GM12873 (cell line): Measurements from ENCODE around the gene C1orf159.

ENCODE experiments used
- TF ChIP-seq, protein P1 (sequence below): IDR thresholded peaks from 2 replicates; pipeline ENCODE4 v1.5.1; 2012; ENCODE audit warnings: low read depth, mild to moderate bottlenecking, moderate library complexity, low read length, control low read depth; ENCODE audit not compliant: insufficient read depth; ENCODE audit errors: missing control alignments

The C1orf159 gene

DNA sequence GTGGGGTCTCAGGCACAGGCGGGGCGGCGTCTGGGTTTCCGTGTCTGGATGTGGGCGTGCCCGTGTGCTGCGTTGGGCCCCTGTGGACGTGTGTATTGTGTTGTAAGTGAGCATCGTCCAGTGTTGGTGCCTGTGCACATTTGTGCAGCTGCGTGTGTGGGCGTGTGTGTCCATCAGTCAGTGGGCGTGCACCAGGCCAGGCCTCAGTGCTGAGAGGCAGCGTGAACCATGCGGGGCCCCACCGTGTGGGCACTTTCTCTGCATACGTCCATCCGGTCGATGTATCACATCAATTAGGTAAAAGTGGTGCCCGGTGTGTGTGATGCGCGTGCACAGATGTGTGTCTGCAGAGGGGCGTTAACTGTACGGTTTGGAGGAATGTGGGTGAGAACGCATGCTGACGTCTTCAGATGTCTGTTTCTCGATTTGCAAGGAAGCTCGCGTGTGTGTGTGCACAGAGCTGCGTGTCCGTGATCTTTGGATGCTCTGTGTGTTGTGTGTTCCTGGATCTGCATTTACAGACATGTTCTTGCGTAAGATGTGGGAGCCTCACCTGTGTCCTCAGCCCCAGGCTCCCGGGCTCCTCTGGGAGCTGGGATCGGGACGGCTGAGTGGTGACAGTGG is 71.3 kb downstream of the C1orf159 start:
- TF ChIP-seq, protein P1, sequence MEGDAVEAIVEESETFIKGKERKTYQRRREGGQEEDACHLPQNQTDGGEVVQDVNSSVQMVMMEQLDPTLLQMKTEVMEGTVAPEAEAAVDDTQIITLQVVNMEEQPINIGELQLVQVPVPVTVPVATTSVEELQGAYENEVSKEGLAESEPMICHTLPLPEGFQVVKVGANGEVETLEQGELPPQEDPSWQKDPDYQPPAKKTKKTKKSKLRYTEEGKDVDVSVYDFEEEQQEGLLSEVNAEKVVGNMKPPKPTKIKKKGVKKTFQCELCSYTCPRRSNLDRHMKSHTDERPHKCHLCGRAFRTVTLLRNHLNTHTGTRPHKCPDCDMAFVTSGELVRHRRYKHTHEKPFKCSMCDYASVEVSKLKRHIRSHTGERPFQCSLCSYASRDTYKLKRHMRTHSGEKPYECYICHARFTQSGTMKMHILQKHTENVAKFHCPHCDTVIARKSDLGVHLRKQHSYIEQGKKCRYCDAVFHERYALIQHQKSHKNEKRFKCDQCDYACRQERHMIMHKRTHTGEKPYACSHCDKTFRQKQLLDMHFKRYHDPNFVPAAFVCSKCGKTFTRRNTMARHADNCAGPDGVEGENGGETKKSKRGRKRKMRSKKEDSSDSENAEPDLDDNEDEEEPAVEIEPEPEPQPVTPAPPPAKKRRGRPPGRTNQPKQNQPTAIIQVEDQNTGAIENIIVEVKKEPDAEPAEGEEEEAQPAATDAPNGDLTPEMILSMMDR, result no peak

DNA sequence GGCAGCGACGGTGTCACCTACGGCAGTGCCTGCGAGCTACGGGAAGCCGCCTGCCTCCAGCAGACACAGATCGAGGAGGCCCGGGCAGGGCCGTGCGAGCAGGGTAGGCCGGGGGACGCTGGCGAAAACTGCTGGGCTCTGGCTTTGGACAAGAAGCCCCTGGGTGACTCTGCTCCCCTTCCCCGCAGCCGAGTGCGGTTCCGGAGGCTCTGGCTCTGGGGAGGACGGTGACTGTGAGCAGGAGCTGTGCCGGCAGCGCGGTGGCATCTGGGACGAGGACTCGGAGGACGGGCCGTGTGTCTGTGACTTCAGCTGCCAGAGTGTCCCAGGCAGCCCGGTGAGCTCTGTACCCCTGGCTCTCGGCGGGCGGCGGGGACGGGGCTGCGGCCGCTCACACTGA is 72.0 kb downstream of the C1orf159 start:
- TF ChIP-seq, protein P1, result no peak

DNA sequence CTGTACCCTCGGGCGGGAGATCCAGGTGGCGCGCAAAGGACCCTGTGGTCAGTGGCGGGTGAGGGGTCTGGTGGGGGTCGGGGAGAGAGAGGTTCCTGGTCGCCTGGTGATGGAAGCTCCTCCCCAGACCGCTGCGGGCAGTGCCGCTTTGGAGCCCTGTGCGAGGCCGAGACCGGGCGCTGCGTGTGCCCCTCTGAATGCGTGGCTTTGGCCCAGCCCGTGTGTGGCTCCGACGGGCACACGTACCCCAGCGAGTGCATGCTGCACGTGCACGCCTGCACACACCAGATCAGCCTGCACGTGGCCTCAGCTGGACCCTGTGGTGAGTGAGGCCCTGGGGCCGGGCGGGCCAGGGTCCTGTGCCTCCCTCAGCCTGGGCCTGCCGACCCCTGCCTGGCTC is 72.5 kb downstream of the C1orf159 start:
- TF ChIP-seq, protein P1, result no peak

DNA sequence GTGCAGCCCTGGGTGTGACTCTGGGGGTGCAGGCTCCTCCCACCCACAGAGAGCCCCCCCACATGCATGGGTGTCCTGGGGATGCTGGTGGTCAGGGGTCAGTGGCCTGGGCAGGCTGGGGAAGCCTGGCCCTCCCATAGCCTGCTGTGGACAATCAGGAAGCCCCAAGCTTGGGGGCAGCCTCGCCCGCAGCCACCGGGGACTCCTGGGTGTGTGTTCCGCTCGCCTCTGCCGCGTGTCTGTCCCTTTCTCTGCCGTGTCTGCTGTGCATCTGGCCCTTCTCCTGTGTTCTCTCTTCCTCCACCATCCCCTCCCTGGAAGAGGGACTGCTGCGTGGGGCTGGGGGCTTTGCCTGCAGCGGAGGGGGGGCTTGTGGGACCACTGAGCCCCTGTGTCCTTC is 73.1 kb downstream of the C1orf159 start:
- TF ChIP-seq, protein P1, result no peak

DNA sequence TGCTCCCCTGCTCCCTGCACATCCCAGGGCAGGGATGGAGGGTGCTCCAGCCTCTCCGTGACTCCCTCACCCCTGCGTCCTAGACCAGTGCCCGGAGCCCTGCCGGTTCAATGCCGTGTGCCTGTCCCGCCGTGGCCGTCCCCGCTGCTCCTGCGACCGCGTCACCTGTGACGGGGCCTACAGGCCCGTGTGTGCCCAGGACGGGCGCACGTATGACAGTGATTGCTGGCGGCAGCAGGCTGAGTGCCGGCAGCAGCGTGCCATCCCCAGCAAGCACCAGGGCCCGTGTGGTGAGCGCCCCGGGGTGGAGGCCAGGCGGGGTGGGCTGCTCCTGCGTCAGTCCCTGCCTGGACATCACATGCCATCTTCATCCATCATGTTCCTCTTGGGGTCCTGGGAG is 74.0 kb downstream of the C1orf159 start:
- TF ChIP-seq, protein P1, result no peak

DNA sequence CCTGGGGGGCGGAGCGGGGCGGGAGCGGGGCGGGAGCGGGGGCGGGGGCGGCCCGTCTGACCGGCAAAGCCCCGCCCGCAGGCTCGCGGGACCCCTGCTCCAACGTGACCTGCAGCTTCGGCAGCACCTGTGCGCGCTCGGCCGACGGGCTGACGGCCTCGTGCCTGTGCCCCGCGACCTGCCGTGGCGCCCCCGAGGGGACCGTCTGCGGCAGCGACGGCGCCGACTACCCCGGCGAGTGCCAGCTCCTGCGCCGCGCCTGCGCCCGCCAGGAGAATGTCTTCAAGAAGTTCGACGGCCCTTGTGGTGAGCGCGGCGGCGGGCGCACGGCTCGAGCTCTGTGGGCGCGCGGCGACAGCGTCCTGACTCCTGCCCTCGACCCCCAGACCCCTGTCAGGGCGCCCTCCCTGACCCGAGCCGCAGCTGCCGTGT is 74.8 kb downstream of the C1orf159 start:
- TF ChIP-seq, protein P1, result no peak

DNA sequence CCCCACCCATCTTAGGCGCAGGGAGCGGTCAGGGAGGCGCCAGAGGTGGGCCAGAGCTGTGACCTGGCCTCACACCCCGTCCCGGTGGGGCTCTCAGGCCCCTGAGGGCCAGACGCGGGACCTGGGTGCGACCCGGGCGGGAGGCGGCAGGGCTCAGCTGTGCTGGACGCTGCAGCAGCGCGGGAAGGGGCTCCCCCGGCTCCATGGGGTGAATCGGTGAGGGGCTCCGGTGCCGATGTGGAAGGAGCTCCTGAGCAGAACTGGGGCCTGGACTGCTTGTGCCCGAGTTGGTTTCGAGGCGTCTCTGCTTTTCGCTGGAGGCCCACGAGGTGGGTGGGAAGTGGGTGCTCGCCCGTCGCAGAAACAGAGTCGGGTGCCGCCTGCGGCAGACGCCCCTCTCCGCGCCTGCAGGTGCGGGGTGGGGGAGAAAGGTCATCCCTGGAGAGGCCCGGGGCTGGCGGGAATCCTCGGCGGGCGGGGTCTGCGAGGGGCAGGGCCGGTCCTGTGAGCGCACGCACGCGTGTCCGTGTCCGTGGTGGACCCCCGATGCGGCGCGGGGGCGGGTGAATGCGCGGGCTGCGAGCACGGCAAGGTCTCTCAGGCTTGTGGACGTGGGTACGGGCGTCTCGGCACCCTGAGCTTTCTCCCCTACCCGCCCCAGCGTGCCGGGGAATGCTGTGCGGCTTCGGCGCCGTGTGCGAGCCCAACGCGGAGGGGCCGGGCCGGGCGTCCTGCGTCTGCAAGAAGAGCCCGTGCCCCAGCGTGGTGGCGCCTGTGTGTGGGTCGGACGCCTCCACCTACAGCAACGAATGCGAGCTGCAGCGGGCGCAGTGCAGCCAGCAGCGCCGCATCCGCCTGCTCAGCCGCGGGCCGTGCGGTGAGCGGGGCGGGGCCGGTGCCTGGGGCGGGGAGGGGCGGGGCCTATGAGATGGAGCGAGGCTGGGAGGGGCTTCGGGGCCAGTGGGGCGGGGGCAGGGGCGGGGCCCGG is 75.6 kb downstream of the C1orf159 start:
- TF ChIP-seq, protein P1, result no peak
